ENCODE measurements around the gene HOPX.

- TF ChIP-seq RFX5 (IDR thresholded peaks at IDR 0.05) = no peak
- TF ChIP-seq CTCF (IDR thresholded peaks at IDR 0.05) = no peak
- TF ChIP-seq EP300 (IDR thresholded peaks at IDR 0.05) = no peak
- TF ChIP-seq MAX (IDR thresholded peaks at IDR 0.05) = no peak
- no peak for TF ChIP-seq HES2 (IDR thresholded peaks at IDR 0.05)
- TF ChIP-seq PBX3 (IDR thresholded peaks at IDR 0.05) = no peak
- TF ChIP-seq JUN (IDR thresholded peaks at IDR 0.05) = no peak
- no peak for TF ChIP-seq BHLHE40 (IDR thresholded peaks at IDR 0.05; ENCODE audit: low read depth, low read length)
- no peak for TF ChIP-seq NPAS2 (CRISPR knock-in tag; IDR thresholded peaks at IDR 0.05; ENCODE audit: borderline replicate concordance)
Measured at GRCh38 chr4:56646341-56646740, 34.8 kb downstream of the HOPX start.

Data from A549 (cell line).